OCI-LY7 (cell line): ENCODE measurements around the gene KLHDC8A.
A peak's percentile ranks its signal among the peaks of the same experiment; 100 is the strongest.

ENCODE experiments used
- CTCF ChIP-seq: fragments of 200-600 bp; sonication (generic); conservative IDR thresholded peaks from 2 replicates; pipeline ENCODE4 v1.5.1; 2014; ENCODE audit warnings: mild to moderate bottlenecking, antibody characterized with exemption, low read length, moderate library complexity, mixed read lengths
- EZH2phosphoT487 ChIP-seq: fragments of 200-600 bp; sonication (generic); IDR thresholded peaks from 2 replicates; pipeline ENCODE4 v1.6.1; 2018; ENCODE audit warnings: low read depth, borderline replicate concordance, mild to moderate bottlenecking, mixed run types, antibody characterized with exemption, low read length, moderate library complexity, mixed read lengths

GRCh38 chr1:205317311-205317917, 39.3 kb downstream of the KLHDC8A start:
- TF ChIP-seq CTCF (0 out of 2 replicates have a peak, but pooled peaks have one; percentile 14), EZH2phosphoT487 (no peak)
